ENCODE results near the gene TRMU. TPM values are rescaled to one million over a fixed set of nuclear protein-coding genes. Genes with fewer than 3 reads are reported as not detected.

Gene TRMU
- total RNA-seq, 1 donor from 2014 or later = 34.3 TPM

DNA sequence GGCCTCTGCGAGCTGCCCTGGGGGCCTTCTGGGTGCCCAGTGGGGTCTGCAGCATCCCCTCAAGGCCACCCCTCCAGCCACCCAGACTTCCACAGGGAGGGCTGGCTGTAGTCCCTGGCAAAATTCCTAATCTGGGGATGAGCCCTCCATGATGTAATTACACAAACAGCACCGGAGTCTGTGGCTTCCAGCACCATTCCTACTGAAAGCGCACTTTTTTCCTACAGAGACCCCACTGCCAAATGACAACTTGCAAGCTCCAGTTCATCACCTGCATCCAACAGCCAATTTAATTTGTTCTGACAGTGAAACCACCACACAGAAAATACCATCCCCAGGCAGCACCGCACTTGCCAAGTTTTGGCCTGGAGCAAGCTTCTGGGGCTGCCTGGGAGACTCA, 70.4 kb downstream of the TRMU start:
- DNase-seq (ENCODE audit: extremely low read depth, low read depth, low spot score) = no peak

DNA sequence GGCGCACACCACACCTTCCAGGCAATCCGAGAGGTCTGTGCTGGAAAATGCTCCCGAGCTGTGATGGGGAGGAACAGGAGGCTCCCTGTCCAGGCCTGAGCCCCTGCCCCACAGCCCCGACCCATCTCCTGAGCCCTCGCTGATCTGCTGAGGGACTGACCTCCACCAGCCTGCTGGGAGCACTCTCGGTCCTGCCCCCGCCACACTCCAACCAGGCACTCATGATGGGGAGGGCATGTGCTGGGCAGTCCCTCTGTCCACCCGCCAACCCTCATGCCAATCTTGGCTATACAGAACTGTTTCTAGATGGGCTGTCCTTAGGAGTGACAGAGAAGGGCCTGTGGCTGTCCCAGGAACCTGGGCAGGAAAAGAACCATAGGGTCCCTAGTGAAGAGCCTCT, 70.8 kb downstream of the TRMU start:
- no peak for DNase-seq (ENCODE audit: extremely low read depth, low read depth, low spot score)

DNA sequence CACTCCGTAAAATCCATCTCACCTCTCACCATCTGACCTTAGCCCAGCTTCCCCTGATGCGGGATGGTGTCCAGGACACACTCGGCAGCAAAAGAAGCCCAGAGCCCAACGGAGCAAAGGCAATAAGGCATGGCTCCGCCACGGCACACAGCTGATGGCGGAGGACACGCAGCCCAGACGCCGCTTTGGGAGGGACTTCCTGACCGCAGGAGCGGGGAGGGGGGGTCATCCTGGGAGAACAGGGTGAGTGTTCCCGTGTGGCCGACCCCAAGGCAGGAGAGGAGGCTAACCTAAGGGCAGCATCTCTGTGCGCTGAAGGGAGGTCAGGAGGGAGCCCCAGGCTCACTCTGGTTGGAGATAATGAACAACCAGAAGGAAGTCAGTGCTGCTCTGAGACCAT, 71.3 kb downstream of the TRMU start:
- no peak for DNase-seq (ENCODE audit: extremely low read depth, low read depth, low spot score)

Other genes starting within 250 kb of the TRMU start
- 7.0 and 17.4 TPM in 2 replicates for gene PPARA, start 185.2 kb upstream of the TRMU start, total RNA-seq
- gene CDPF1, start 85.4 kb upstream of the TRMU start, total RNA-seq = 9.0 and 11.2 TPM in 2 replicates
- not detected in 2 replicates for gene PKDREJ, start 72.4 kb upstream of the TRMU start, total RNA-seq
- 31.3 and 51.4 TPM in 2 replicates for gene TTC38, start 67.7 kb upstream of the TRMU start, total RNA-seq
- gene GTSE1, start 38.8 kb upstream of the TRMU start, total RNA-seq = 1.5 and 7.5 TPM in 2 replicates
- 9.5 and 18.3 TPM in 2 replicates for gene CELSR1, start 201.9 kb downstream of the TRMU start, total RNA-seq